OCI-LY3 (cell line): Measurements from ENCODE around the gene ATF3.
A peak's percentile ranks its signal among the peaks of the same experiment; 100 is the strongest.

Experiments
- H2AFZ ChIP-seq: fragments of 200-600, 300-600 bp; shearing (Covaris generic); 2 replicates; pipeline ENCODE4 v1.6.0; 2014; ENCODE audit warnings: antibody characterized with exemption, low read depth, low read length
- H3K27ac ChIP-seq: fragments of 200-600, 300-600 bp; sonication (generic); 2 replicates; pipeline ENCODE4 v1.5.1; 2014; ENCODE audit warnings: mild to moderate bottlenecking, low read length, moderate library complexity, mixed read lengths
- H3K27me3 ChIP-seq: fragments of 200-600, 300-600 bp; sonication (generic); 2 replicates; pipeline ENCODE4 v1.6.1; 2014; ENCODE audit warnings: low read depth, low read length, mixed read lengths
- H3K36me3 ChIP-seq: fragments of 200-600, 300-600 bp; sonication (generic); replicated peaks from 2 replicates; pipeline ENCODE3; 2014; ENCODE audit warnings: low read depth, low read length, mixed read lengths
- H3K4me1 ChIP-seq: fragments of 300-600, 200-600 bp; sonication (generic); 2 replicates; pipeline ENCODE4 v1.6.1; 2014; ENCODE audit warnings: low read length, mixed read lengths
- H3K4me2 ChIP-seq: fragments of 200-600, 300-600 bp; sonication (generic); 2 replicates; pipeline ENCODE4 v1.6.1; 2014; ENCODE audit warnings: low read length, mixed read lengths
- H3K4me3 ChIP-seq: fragments of 300-600, 200-600 bp; sonication (generic); 2 replicates; pipeline ENCODE4 v1.5.1; 2014; ENCODE audit warnings: antibody characterized with exemption, mild to moderate bottlenecking, low read length, moderate library complexity
- H3K79me2 ChIP-seq: fragments of 300-600, 200-600 bp; shearing (Covaris generic); 2 replicates; pipeline ENCODE4 v1.6.1; 2014; ENCODE audit warnings: mild to moderate bottlenecking, low read length, mixed read lengths
- H3K9ac ChIP-seq: fragments of 300-600, 200-600 bp; shearing (Covaris generic); 2 replicates; pipeline ENCODE4 v1.6.0; 2014; ENCODE audit warnings: mild to moderate bottlenecking, low read length, moderate library complexity
- H3K9me3 ChIP-seq: fragments of 200-600, 300-600 bp; shearing (Covaris generic); 2 replicates; pipeline ENCODE4 v1.6.1; 2014; ENCODE audit warnings: low read length, mixed read lengths; ENCODE audit not compliant: insufficient read depth
- H4K20me1 ChIP-seq: fragments of 200-600, 300-600 bp; sonication (generic); 2 replicates; pipeline ENCODE4 v1.6.1; 2016; ENCODE audit warnings: low read length, mixed read lengths; ENCODE audit not compliant: insufficient read depth
- EZH2phosphoT487 ChIP-seq: fragments of 200-600 bp; shearing (Covaris generic); IDR thresholded peaks from 2 replicates; pipeline ENCODE4 v1.6.1; 2018; ENCODE audit warnings: antibody characterized with exemption, mixed run types, low read depth
- TF ChIP-seq, protein P1 (sequence below): fragments of 200-600, 300-600 bp; sonication (generic); IDR thresholded peaks from 2 replicates; pipeline ENCODE4 v1.5.1; 2014; ENCODE audit warnings: antibody characterized with exemption, low read length, low read depth

The ATF3 gene

GRCh38 chr1:212640223-212640878 lies 31.8 kb downstream of the ATF3 start:
- Histone ChIP-seq H4K20me1 (no peaks in the 10 kb centered on the region), H3K4me3 (no peak overlapping the region), H2AFZ (no peak overlapping the region), H3K9me3 (peaks cover 19% of the 10 kb centered on the region), H3K4me2 (no peak overlapping the region), H3K9ac (no peak overlapping the region), H3K4me1 (peaks cover 53% of the 10 kb centered on the region), H3K27me3 (no peaks in the 10 kb centered on the region), H3K36me3 (peaks cover 16% of the 10 kb centered on the region), H3K27ac (peak overlapping the region; percentile 38), H3K79me2 (no peaks in the 10 kb centered on the region)
- TF ChIP-seq, protein P1, sequence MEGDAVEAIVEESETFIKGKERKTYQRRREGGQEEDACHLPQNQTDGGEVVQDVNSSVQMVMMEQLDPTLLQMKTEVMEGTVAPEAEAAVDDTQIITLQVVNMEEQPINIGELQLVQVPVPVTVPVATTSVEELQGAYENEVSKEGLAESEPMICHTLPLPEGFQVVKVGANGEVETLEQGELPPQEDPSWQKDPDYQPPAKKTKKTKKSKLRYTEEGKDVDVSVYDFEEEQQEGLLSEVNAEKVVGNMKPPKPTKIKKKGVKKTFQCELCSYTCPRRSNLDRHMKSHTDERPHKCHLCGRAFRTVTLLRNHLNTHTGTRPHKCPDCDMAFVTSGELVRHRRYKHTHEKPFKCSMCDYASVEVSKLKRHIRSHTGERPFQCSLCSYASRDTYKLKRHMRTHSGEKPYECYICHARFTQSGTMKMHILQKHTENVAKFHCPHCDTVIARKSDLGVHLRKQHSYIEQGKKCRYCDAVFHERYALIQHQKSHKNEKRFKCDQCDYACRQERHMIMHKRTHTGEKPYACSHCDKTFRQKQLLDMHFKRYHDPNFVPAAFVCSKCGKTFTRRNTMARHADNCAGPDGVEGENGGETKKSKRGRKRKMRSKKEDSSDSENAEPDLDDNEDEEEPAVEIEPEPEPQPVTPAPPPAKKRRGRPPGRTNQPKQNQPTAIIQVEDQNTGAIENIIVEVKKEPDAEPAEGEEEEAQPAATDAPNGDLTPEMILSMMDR = no peak
- no peak for TF ChIP-seq EZH2phosphoT487

GRCh38 chr1:212641956-212642355 lies 33.4 kb downstream of the ATF3 start:
- H3K27ac ChIP-seq = no peak overlapping the region
- no peak overlapping the region for H3K4me3 ChIP-seq
- H3K27me3 ChIP-seq = no peaks in the 10 kb centered on the region
- no peaks in the 10 kb centered on the region for H4K20me1 ChIP-seq
- H3K9ac ChIP-seq = no peak overlapping the region
- H3K79me2 ChIP-seq = no peaks in the 10 kb centered on the region
- peaks cover 19% of the 10 kb centered on the region for H3K9me3 ChIP-seq
- H3K4me2 ChIP-seq = no peak overlapping the region
- TF ChIP-seq, protein P1 = no peak
- TF ChIP-seq EZH2phosphoT487 = no peak
- H2AFZ ChIP-seq = no peak overlapping the region
- peaks cover 16% of the 10 kb centered on the region for H3K36me3 ChIP-seq
- peaks cover 37% of the 10 kb centered on the region for H3K4me1 ChIP-seq

DNA sequence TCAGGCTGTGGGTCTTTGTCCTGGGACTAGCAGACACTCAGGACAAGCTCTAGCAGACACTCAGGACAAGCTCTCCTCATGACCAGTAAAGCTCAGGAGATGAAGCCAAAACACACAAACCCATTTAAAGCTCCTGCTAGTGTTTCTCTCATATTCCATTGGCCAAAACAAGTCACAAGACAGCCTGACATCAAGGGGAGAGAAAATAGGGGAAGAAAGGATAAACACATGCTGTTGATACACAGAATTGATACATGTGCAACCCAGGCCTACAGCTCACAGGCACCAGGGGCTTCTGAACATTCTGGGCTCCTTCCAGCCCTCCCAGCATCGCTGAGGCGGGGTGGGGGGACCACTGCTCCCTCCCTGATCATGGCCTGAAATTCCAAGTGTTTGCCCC lies 35.3 kb downstream of the ATF3 start:
- Histone ChIP-seq H3K4me2 (no peak overlapping the region), H2AFZ (no peak overlapping the region), H4K20me1 (no peaks in the 10 kb centered on the region), H3K4me3 (no peak overlapping the region), H3K27ac (no peak overlapping the region), H3K79me2 (no peaks in the 10 kb centered on the region), H3K9ac (no peak overlapping the region), H3K9me3 (peaks cover 19% of the 10 kb centered on the region; the same call in 1 of the 2 replicates), H3K27me3 (no peaks in the 10 kb centered on the region), H3K36me3 (peaks cover 16% of the 10 kb centered on the region), H3K4me1 (peaks cover 18% of the 10 kb centered on the region)
- TF ChIP-seq, protein P1 = no peak
- TF ChIP-seq EZH2phosphoT487 = no peak

- no peaks in the 10 kb centered on the region for H4K20me1 ChIP-seq
- no peak overlapping the region for H3K4me2 ChIP-seq
- H3K36me3 ChIP-seq = peaks cover 13% of the 10 kb centered on the region
Observed at GRCh38 chr1:212644866-212645545, 36.4 kb downstream of the ATF3 start.

More at GRCh38 chr1:212644866-212645545, 36.4 kb downstream of the ATF3 start:
- Histone ChIP-seq H3K27me3 (no peaks in the 10 kb centered on the region), H3K4me3 (no peak overlapping the region), H3K4me1 (peaks cover 13% of the 10 kb centered on the region), H3K79me2 (no peaks in the 10 kb centered on the region), H3K27ac (no peak overlapping the region), H2AFZ (no peak overlapping the region), H3K9ac (no peak overlapping the region), H3K9me3 (peaks cover 14% of the 10 kb centered on the region; the same call in 1 of the 2 replicates)
- TF ChIP-seq EZH2phosphoT487 = no peak
- TF ChIP-seq, protein P1 = no peak
